GM12864 (cell line): ENCODE data around the gene ASRGL1.

Source experiments
- DNase-seq: peaks from one replicate; pipeline ENCODE4 v3.0.0-alpha.2; 2011; ENCODE audit warnings: low read depth
- H3K4me3 ChIP-seq: 2 replicates; pipeline ENCODE4 v1.5.1; 2011; ENCODE audit warnings: mild to moderate bottlenecking, low read depth, low read length, control low read depth
- CTCF ChIP-seq: IDR thresholded peaks from 2 replicates; pipeline ENCODE4 v1.5.1; 2011; ENCODE audit warnings: low read depth, mild to moderate bottlenecking, moderate library complexity, low read length, control low read depth, inconsistent platforms; ENCODE audit errors: missing control alignments

ASRGL1 gene

GRCh38 chr11:62337303-62338181 lies at the start of gene ASRGL1:
Gene ASRGL1, plus strand, starts transcription at chr11:62337448. Its CDS starts 530 bp downstream, at chr11:62337978.
- TF ChIP-seq CTCF = no peak
- DNase-seq = peak; percentile 18
- peak within 1 kb of the TSS; percentile 56 for H3K4me3 ChIP-seq

- no peak for DNase-seq
- H3K4me3 ChIP-seq = no peak overlapping the region
- TF ChIP-seq CTCF = no peak
Observed at GRCh38 chr11:62295504-62295903, 41.7 kb upstream of the ASRGL1 start.

GRCh38 chr11:62298975-62299374 lies 38.3 kb upstream of the ASRGL1 start, which contains the start of gene SCGB1D4:
Gene SCGB1D4, minus strand, starts transcription at chr11:62299075. Its CDS starts 65 bp downstream, at chr11:62299010.
- no peak for DNase-seq
- no peak within 1 kb of the TSS for H3K4me3 ChIP-seq
- no peak for TF ChIP-seq CTCF

GRCh38 chr11:62306227-62306626 lies 31.0 kb upstream of the ASRGL1 start:
- DNase-seq = no peak
- no peak for TF ChIP-seq CTCF
- H3K4me3 ChIP-seq = no peak overlapping the region

GRCh38 chr11:62307950-62308349 lies 29.3 kb upstream of the ASRGL1 start:
- no peak for DNase-seq
- no peak overlapping the region for H3K4me3 ChIP-seq
- TF ChIP-seq CTCF = no peak

GRCh38 chr11:62309991-62310390 lies 27.3 kb upstream of the ASRGL1 start:
- no peak overlapping the region for H3K4me3 ChIP-seq
- no peak for TF ChIP-seq CTCF
- DNase-seq = no peak
